ENCODE data around the gene ELOB. TPM values are rescaled to one million over a fixed set of nuclear protein-coding genes. Genes with fewer than 3 reads are reported as not detected.

The ELOB gene
- total and polyA plus RNA-seq, 2 of the 13 experiments (the other 11 are each of a cell fraction or from before 2014, with no cell fraction given) = 208 to 225 TPM

DNA sequence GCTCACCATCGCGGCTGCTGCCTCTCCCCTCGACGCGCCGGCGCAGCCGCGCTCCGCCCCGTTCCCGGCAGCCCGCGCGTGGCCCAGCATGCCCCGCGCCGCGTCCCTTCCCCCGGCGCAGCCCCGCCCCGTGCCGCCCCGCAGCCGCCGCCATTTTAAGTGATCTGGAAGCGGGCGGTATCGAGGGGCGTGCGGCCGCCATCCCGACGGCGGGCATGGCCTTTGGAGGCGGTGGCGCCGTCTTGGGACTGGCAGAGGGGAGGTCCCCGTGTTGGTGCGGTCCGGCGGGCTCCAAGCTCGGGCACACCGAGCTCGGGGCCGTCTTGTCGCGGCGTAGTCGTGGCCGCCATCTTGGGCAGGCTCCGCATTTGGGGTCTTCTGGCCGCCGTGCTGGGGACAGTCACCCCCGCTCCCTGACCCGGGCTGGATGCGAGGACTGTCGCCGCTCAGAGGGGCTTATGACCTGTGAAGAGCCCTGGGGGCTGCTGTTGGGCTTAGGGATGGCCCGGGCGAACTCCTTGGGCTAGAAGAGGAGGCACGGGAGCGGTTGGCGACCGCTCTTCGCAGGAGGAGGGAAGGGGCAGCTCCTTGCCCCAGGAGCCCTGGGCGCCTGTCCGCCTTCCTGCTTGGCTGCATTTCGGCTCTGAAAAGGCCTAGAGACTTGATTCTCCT, at the start of gene ELOB (continued):
- TF ChIP-seq TERF1 (CRISPR knock-in tag; IDR thresholded peaks at IDR 0.05) (no peak), NCOA5 (CRISPR knock-in tag; IDR thresholded peaks at IDR 0.05) (no peak), ZBTB21 (CRISPR knock-in tag; IDR thresholded peaks at IDR 0.05) (no peak), SKI (IDR thresholded peaks at IDR 0.05; ENCODE audit: partially characterized antibody) (no peak), TARDBP (CRISPR knock-in tag; IDR thresholded peaks at IDR 0.05) (peak; percentile 36; the same call in 1 of the 2 replicates), UBTF (CRISPR knock-in tag; IDR thresholded peaks at IDR 0.05) (peak; percentile 55), YEATS2 (CRISPR knock-in tag; IDR thresholded peaks at IDR 0.05; ENCODE audit: borderline replicate concordance) (peak; percentile 82), NFE2L2 (IDR thresholded peaks at IDR 0.05; ENCODE audit: low read length) (no peak), NPAS2 (CRISPR knock-in tag; IDR thresholded peaks at IDR 0.05; ENCODE audit: borderline replicate concordance) (no peak), ZNF282 (IDR thresholded peaks at IDR 0.05; ENCODE audit: partially characterized antibody) (no peak), ZNF234 (CRISPR knock-in tag; conservative IDR thresholded peaks at IDR 0.05) (0 out of 2 replicates have a peak, but pooled peaks have one; percentile 37), SNRNP70 (IDR thresholded peaks at IDR 0.05; ENCODE audit: low read depth, low read length) (no peak), NONO (IDR thresholded peaks at IDR 0.05) (no peak), NONO (CRISPR knock-in tag; conservative IDR thresholded peaks at IDR 0.05) (peak; percentile 75), ZNF691 (CRISPR knock-in tag; IDR thresholded peaks at IDR 0.05; ENCODE audit: borderline replicate concordance, low read depth) (no peak), PLSCR1 (CRISPR knock-in tag; IDR thresholded peaks at IDR 0.05; ENCODE audit: borderline replicate concordance) (no peak), CBX1 (IDR thresholded peaks at IDR 0.05; ENCODE audit: low read depth) (no peak), PHB2 (IDR thresholded peaks at IDR 0.05; ENCODE audit: partially characterized antibody) (no peak), FOSL1 (CRISPR knock-in tag; IDR thresholded peaks at IDR 0.05; ENCODE audit: borderline replicate concordance) (no peak), ZFP62 (CRISPR knock-in tag; IDR thresholded peaks at IDR 0.05) (no peak)
- TF ChIP-seq, protein P1, sequence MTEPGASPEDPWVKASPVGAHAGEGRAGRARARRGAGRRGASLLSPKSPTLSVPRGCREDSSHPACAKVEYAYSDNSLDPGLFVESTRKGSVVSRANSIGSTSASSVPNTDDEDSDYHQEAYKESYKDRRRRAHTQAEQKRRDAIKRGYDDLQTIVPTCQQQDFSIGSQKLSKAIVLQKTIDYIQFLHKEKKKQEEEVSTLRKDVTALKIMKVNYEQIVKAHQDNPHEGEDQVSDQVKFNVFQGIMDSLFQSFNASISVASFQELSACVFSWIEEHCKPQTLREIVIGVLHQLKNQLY (CRISPR knock-in tag; IDR thresholded peaks at IDR 0.05) = no peak
- TF ChIP-seq, protein P2, sequence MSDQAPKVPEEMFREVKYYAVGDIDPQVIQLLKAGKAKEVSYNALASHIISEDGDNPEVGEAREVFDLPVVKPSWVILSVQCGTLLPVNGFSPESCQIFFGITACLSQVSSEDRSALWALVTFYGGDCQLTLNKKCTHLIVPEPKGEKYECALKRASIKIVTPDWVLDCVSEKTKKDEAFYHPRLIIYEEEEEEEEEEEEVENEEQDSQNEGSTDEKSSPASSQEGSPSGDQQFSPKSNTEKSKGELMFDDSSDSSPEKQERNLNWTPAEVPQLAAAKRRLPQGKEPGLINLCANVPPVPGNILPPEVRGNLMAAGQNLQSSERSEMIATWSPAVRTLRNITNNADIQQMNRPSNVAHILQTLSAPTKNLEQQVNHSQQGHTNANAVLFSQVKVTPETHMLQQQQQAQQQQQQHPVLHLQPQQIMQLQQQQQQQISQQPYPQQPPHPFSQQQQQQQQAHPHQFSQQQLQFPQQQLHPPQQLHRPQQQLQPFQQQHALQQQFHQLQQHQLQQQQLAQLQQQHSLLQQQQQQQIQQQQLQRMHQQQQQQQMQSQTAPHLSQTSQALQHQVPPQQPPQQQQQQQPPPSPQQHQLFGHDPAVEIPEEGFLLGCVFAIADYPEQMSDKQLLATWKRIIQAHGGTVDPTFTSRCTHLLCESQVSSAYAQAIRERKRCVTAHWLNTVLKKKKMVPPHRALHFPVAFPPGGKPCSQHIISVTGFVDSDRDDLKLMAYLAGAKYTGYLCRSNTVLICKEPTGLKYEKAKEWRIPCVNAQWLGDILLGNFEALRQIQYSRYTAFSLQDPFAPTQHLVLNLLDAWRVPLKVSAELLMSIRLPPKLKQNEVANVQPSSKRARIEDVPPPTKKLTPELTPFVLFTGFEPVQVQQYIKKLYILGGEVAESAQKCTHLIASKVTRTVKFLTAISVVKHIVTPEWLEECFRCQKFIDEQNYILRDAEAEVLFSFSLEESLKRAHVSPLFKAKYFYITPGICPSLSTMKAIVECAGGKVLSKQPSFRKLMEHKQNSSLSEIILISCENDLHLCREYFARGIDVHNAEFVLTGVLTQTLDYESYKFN (CRISPR knock-in tag; conservative IDR thresholded peaks at IDR 0.05) = no peak

All from HepG2 (cell line).